HUES64 (cell line): ENCODE results near the gene EPHB2.

Source experiments
- H3K27ac ChIP-seq: 2 replicates; pipeline ENCODE4 v1.7.0; 2013; ENCODE audit warnings: low read depth, low read length, inconsistent platforms
- H3K27me3 ChIP-seq: 2 replicates; pipeline ENCODE4 v1.6.1; 2013; ENCODE audit warnings: mild to moderate bottlenecking, low read length; ENCODE audit not compliant: insufficient read depth
- H3K36me3 ChIP-seq: 2 replicates; pipeline ENCODE4 v1.6.1; 2013; ENCODE audit warnings: mild to moderate bottlenecking, low read length; ENCODE audit not compliant: insufficient read depth
- H3K4me1 ChIP-seq: 2 replicates; pipeline ENCODE4 v1.6.1; 2013; ENCODE audit warnings: mild to moderate bottlenecking, low read length, moderate library complexity; ENCODE audit not compliant: insufficient read depth
- H3K4me3 ChIP-seq: 2 replicates; pipeline ENCODE4 v1.5.1; 2013; ENCODE audit warnings: mild to moderate bottlenecking, low read length, moderate library complexity
- H3K9ac ChIP-seq: 2 replicates; pipeline ENCODE4 v1.6.1; 2013; ENCODE audit warnings: mild to moderate bottlenecking, low read depth, low read length
- H3K9me3 ChIP-seq: 2 replicates; pipeline ENCODE4 v1.6.1; 2013; ENCODE audit warnings: low read depth, low read length; ENCODE audit not compliant: insufficient read depth
- WGBS: fragments of 150-250, 120-280 bp; methylation state at CpG from one replicate; pipeline ENCODE4 v1.1.7; 2013; ENCODE audit warnings: missing lambda C conversion rate; 5-methylcytosine and 5-hydroxymethylcytosine counted together

The EPHB2 gene

GRCh38 chr1:22969304-22969709 is 258.7 kb downstream of the EPHB2 start:
- Histone ChIP-seq H3K9me3 (no peaks in the 10 kb centered on the region), H3K4me3 (no peak overlapping the region), H3K4me1 (no peaks in the 10 kb centered on the region), H3K27ac (no peak overlapping the region), H3K9ac (no peak overlapping the region), H3K27me3 (no peaks in the 10 kb centered on the region), H3K36me3 (no peaks in the 10 kb centered on the region)
- 88% methylated on average over 5 of the region's 5 CpGs for WGBS

GRCh38 chr1:22970096-22970495 is 259.5 kb downstream of the EPHB2 start:
- Histone ChIP-seq H3K9ac (no peak overlapping the region), H3K9me3 (no peaks in the 10 kb centered on the region), H3K27me3 (no peaks in the 10 kb centered on the region), H3K36me3 (no peaks in the 10 kb centered on the region), H3K4me3 (no peak overlapping the region), H3K4me1 (no peaks in the 10 kb centered on the region), H3K27ac (no peak overlapping the region)
- 96% methylated on average over 2 of the region's 2 CpGs for WGBS
